Smooth muscle cell of the umbilical artery (primary cell): Measurements from ENCODE around the gene SOX21. TPM values are rescaled to one million over a fixed set of nuclear protein-coding genes. Genes with fewer than 3 reads are reported as not detected.

Experiments
- total RNA-seq: library from RNA; depleted of rRNA; stranded (reverse); fragments of >200 nt; gene quantifications from 2 replicates; pipeline ENCODE4 v1.2.3, GENCODE V29; 2014

Gene SOX21
- total RNA-seq: not detected in 2 replicates

DNA sequence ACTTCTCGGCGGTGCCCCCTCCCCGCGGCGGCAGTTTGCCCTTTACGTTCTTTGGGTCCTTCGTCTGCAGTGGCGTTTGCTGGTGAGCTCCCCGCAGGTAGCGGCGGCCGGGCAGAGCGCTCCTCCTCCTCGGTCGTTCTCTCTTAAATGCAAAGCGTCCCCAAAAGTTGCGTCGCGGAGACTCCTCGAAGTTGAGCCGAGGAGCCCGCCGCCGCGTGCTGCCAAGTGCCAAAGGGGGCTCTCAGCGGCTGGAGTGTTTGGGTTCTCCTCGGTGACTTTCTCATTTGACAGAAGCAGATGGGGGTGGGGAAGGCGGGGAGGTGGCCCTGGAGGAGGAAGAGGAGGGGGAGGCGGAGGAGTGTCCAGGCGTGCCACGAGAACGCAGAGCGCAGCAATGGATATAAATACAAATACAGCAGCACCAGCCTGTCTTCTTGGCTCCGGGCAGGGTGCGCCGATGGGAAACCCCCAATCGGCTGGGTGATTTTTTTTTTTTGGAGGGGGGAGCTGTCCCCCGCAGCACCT, at the start of gene SOX21:
SOX21 (minus strand) TSS at position 259 of the 525 bp plus-strand sequence. CDS start 496 bp downstream, outside the sequence.

Other genes with a start within 250 kb of the SOX21 start
- 0.09 TPM in 1 of 2 replicates, not detected in the other for gene DCT, start 232.9 kb downstream of the SOX21 start, total RNA-seq
- gene TGDS, start 116.4 kb downstream of the SOX21 start, total RNA-seq: 21.4 and 21.9 TPM in 2 replicates
- gene GPR180, start 110.7 kb downstream of the SOX21 start, total RNA-seq: 16.9 and 24.0 TPM in 2 replicates